Stimulated activated CD8-positive, alpha-beta memory T cell treated with anti-CD3 and anti-CD28 coated beads, Interleukin-7, amount 100 ng/mL, for 4 hours (primary cell): ENCODE data around the gene NPIPA5.
"Not testable (repeated sequence)": the region's sequence is repeated elsewhere in the genome, so short reads cannot be mapped to it uniquely, and the experiment has no call there.

ENCODE experiments used
- DNase-seq, 2 donors: peaks; one replicate each; pipeline ENCODE4 v3.0.0-alpha.2; 2020; ENCODE audit warnings: low read depth in 2 of 2

Gene NPIPA5

DNA sequence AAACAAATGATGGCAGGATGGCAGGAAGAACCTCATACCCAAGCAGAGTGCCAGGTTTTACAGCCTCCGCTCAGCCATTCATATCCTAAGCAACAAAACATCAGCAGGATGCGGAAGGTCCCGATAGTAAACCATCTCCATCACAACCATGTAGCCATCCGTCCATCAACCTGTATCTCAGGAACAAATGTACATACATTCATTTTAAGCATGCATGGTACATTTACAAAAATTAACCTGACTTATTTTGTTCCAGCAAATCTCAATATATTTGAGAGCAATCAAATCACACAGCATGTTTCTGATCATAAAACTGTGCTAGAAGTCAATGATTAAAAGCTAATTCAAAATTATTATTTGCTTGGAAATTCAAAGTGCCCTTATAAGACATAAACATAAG is at the start of gene NPIPA5:
Gene NPIPA5, minus strand, starts transcription at position 101 of the 400 bp plus-strand sequence. Its CDS starts 0 bp downstream, at position 101.
- not testable (repeated sequence) for DNase-seq

DNA sequence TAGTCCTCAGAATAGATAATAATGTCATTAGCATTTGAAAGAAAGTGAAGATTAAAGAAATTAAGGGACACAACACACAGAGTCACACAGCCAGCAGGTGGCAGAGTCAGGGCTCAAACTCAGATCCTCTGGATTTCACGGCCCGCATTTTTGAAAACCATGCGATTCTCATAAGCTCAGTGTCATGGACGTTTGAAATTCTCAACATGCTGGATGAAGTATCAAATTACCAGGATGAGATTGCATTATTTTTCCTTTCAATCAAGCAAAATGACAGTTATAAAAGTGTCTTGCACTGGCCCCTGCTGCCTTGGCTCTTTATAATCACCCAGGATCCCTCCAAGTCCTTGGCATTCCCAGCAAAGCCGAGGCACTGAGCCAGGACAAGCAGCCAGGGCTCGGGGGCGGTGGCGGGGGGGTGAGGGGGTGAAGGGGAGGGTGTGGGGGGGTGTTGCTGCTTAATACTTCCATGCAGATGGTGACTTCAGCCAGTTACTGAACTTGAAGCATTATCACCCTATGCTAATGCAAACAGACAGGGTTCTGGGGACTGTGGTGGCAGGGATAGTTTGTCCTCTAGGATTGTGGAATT is 49.6 kb upstream of the NPIPA5 start:
- peak; percentile 27 to 38 for DNase-seq

DNA sequence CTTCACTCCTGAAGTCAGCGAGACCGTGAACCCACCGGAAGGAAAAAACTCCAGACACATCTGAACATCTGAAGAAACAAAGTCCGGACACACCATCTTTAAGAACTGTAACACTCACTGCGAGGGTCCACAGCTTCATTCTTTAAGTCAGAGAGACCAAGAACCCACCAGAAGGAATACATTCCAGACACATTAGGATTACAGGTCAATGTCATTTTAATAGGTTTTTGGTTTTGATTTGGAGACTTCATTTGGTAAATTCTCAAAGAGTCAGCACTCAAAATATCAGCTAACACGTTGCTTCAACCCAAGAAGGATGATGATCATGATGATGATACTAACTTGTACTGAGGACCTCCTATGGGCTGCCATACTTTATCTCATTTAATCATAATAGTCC is 48.7 kb upstream of the NPIPA5 start:
- no peak for DNase-seq

DNA sequence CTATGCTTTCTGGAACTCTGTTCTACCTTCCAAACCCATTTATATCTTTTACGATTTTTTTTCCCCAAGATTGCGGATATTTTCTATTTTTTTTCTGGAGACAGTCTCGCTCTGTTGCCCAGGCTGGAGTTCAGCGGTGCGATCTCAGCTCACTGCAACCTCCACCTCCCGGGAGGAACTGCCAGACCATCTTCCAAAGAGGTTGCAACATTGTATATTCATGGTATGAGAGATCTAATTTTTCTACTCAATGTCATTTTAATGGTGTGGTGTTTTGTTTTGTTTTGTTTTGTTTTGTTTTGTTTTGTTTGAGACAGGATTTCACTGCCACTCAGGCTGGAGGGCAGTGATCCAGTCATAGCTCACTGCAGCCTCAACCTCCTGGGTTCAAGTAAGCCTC is 47.8 kb upstream of the NPIPA5 start:
- DNase-seq: no peak

DNA sequence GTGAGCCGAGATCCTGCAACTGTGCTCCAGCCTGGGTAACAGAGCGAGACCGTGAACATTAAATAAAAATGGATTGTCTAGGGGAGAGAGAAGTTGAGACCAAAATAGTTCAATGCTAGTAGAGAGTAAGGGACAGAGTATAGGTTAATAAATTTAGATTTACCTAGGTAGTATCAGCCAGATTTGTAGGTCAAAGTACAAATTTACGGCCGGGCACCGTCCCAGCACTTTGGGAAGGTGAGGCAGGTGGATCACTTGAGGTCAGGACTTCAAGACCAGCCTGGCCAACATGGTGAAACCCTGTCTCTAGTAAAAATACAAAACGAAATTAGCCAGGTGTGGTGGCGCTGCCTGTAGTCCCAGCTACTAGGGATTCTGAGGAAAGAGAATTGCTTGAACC is 44.1 kb upstream of the NPIPA5 start:
- no peak for DNase-seq

DNA sequence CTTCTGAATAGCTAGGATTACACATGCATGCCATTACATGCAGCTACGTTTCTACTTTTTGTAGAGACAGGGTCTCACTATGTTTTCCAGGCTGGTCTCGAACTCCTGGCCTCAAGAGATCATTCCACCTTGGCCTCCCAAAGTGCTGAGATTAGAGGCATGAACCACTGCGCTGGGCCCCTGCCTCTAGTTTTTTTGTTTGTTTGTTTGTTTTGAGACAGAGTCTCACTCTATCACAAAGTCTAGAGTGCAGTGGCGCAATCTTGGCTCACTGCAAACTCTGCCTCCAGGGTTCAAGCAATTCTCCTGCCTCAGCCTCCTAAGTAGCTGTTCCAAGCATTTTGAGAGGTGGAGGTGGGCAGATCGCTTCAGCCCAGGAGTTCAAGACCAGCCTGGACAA is 43.6 kb upstream of the NPIPA5 start:
- not testable (repeated sequence) for DNase-seq

DNA sequence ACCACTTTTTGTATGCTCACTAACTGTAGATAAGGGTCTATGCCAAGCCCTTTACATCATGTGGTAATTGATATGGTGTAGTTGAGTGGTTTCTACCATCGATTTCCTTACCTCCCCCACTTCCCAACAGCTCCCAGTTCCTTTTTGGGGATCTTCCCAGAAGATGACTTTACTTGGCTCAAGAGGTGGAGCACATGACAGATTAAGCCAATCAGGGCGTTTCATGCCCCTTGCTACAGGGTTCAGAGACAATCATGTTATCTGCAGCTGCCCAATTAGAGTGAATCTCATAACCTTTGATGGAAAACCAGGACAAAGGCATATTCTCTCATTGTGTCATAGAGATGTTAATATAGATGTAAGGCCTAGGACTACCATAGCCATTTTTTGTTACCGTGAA is 40.1 kb upstream of the NPIPA5 start:
- DNase-seq: no peak

DNA sequence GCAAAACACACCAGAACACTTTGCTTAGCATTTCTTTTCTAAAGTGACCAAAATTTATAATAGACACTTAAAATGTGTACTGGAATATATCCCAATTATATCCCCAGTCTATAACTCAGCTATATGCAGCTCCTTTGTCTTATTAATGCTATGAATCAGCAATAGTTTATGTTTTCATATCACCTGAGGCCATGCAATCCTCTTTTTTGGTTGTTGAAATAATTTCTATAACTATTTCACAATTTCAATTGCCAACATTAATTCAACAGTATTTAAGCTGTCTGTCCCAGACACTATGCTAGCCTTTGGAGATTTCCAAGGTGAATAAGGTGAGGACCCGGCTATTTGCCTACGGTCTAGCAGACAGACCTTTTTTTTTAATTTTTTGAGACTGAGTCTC is 39.1 kb upstream of the NPIPA5 start:
- no peak for DNase-seq

DNA sequence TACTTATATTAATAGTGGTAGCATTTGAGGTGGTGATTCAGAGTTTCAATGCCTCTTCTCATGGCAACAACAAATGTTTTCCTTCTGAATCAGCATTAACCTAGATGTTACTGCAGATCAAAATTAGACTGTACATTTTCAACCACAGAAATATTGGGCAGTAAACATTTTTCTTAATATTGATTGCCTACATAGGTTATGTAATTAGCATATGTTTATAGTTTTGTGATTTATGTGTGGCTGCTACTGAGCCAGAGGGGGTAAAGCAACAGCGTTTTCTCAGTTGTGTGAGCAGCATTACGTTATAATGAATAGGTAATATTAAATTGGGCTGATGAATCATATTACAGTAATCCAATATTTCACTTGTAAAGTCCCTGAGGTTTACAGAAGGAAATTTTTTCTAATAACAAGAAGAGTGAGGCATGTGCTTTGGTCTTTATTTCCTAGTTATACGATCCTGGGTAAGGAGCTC is 37.5 kb upstream of the NPIPA5 start:
- DNase-seq: no peak

DNA sequence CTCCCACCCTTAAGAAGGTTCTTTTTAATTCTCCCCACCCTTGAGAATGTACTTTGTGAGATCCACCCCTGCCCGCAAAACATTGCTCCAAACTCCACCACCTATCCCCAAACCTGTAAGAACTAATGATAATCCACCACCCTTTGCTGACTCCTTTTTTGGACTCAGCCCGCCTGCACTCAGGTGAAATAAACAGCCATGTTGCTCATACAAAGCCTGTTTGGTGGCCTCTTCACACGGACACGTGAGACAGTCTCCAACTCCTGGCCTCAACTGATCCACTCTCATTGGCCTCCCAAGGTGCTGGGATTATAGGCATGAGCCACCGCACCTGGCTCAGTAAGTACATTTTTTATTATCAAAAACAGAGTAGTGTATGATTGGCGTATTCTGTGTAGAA is 31.4 kb upstream of the NPIPA5 start:
- not testable (repeated sequence) for DNase-seq

DNA sequence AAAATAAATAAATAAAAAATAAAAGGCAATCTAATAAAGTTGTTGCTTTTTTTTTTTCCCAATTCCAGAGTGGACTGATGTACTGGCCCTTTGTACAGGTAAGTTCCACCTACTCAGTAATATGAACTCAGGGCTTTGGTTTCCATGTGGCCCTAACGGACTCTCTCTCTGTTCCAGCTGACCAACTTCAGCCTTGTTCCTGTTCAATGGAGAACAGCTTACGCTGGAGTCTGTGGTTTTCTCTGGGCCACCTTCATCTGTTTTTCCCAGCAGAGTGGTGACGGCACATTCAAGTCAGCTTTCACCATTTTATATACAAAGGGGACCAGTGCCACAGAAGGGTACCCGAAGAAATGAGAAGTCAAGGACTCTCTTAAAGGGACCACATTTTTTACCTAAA is 29.7 kb upstream of the NPIPA5 start:
- not testable (repeated sequence) for DNase-seq

DNA sequence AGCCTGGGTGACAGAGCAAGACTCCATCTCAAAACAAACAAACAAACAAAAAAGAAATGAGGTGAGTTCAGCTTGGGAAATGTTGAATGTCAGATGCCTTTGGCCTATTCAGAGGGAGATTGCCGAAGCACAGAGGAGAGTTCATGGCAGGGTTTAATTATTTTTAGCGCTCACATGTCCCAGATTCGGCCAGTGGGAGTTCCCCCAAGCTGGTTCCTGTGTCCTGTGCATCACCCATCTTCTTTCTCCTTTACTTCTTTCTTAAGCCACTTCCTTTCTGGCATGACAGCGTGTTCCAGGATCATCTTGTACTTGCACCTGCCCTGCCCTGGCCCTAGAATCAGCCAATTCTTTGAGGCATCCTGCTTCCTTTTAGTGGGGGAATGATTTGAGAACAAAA is 26.7 kb upstream of the NPIPA5 start:
- no peak for DNase-seq

DNA sequence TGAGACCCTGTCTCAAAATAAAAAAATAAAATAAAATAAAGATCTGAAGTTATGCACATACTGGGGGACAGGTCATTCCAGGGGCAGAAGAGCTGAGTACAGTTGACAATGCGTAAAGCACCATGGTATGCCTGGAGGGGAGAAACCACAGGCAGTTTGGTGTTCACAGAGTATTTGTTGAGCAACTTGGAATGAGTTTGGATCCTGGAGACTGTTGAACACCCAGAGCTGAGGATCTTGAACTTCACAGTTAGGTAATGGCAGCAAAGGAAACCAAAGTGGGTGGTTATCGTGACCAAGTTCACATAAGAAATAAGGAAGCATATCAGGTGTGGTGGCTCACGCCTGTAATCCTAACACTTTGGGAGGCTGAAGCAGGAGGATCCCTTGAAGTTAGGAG is 26.0 kb upstream of the NPIPA5 start:
- DNase-seq: not testable (repeated sequence)

DNA sequence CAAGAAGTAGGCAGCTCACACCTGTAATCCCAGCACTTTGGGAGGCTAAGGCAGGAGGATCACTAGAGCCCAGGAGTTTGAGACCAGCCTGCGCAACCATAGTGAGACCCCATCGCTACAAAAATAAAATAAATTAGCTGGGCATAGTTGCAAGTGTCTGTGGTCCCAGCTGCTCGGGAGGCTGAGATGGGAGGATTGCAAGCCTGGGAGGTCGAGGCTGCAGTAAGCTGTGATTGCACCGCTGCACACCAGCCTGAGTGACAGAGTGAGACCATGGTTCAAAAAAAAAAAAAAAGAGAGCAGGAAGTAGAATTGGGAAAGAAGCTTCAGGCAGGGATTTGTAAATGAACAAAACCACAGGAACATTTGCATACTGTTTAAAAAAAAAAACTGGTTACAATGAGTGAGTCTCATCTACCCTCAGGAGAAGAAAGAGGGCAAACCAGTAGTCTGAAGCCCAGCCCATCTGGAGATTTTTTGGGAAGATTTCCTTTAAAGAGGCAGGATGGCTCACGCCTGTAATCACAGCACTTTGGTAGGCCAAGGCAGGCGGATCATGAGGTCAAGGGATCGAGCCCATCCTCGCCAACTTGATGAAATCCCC is 25.4 kb upstream of the NPIPA5 start:
- DNase-seq: no peak

DNA sequence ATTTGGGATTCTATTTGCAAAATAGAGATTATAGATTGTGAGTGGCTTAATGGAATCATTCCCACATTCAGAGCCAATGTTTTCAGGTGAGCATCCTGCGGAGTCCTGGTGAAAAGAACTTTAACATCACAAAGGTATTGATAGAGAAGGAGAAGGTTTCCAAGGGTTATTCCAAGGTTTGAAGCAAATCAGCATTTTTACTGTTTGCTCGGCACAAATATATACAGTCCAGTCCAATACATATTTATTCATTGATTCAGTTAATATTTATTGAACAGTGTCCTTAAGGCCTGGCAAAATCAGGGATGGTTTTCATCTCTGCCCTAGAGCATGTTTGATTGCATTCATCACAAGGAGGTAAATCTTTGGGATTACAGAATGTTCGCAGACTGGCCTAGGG is 23.9 kb upstream of the NPIPA5 start:
- DNase-seq: no peak

DNA sequence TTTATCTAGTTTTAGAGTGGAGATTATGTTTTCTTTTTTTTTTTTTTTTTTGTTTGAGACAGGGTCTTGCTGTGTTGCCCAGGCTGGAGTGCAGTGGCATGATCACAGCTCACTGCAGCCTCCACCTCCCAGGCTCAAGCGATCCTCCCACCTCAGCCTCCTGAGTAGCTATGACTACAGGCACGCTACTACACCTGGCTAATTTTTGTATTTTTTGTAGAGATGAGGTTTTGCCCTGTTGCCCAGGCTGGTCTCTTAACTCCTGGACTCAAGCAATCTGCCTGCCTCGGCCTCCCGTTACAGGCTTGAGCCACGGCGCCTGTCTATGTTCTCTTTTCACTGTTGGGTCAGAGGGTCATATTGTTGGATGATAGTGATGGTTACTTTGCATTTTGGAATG is 22.2 kb upstream of the NPIPA5 start:
- not testable (repeated sequence) for DNase-seq

DNA sequence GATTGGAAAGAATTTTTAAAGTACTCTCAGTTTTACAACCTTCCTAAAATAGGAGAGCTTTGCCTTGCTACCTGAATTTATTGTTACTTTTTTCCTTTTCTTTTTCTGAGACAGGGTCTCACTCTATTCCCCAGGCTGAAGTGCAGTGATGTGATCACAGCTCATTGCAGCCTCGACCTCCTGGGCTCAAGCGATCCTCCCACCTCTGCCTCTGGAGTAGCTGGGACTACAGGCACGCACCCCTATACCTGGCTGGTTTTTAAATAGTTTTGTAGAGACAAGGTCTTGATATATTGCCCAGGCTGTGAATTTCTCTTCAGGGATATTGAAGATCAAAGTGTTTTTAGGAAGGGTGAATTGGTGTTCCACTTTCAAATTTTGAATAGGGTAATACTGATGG is 21.2 kb upstream of the NPIPA5 start:
- DNase-seq: no peak

DNA sequence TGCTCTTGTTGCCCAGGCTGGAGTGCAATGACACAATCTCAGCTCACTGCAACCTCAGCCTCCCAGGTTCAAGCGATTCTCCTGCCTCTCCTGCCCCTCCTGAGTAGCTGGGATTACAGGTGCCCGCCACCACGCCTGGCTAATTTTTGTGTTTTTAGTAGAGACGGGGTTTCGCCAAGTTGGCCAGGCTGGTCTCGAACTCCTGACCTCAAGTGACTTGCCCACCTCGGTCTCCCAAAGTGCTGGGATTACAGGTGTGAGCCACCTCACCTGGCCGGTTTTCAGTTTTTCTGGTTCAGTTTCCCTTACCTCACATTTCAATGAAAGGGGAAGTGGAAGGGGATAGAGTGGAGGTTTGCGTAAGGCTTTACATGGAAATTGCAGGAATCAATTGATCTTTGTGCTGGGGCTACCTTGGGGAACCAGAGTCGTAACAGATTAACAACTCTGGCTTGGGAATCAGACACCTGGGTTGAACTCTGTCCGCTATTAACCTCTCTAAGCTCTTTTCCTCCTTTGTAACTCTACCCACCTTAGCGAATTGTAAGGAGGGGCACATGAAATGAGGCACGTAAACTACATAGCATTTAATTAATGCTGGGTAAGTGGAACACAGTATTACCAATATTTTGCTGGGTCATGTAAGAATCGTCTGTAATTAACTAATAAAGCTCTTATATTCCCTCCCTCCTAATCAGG is 20.7 kb upstream of the NPIPA5 start:
- DNase-seq: no peak

DNA sequence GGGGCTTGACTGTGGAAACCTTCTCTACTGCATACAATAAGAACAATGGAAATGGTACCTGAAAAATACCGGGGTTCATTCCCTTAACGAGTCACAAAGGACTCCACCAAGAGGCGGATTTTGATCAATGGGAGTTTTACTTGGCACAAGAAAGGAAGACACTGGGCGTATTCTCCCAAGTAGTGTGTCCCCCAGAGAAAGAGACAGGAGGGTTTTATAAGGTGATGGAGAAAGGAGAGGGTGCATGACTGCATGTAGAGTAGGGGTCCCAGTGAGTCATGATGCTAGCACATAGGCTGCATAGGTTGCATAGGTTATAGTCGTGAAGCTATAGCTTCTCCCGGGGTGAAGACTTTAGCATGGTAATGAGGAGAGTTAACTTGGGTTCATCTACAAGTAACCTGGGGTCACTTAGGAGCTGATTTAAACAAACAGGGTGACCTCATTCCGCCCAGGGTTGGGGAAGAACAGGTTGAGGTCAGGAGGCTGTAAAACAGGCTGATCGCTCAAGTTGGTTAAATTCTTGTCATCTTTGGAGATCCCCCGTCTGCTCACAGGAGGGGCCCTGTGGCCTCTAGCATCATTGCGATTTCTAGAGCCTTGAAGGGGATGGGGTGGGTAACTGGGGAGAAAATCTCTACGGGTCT is 19.0 kb upstream of the NPIPA5 start:
- DNase-seq: no peak

DNA sequence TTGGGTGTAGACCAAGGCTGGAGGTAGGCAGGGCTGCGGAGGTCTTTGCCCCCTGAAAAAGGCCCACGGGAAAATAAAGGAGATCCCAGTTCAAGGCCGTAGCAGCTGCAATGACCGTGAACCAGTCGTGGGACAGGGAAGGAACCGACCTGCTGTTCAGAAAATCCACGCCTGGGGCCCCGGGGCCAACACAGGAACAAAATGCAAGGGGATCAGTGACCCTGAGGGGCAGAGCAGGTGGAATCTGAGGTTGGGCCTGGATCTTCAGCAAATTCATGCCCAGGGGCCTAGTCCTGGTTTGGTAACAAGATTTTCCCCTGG is 18.4 kb upstream of the NPIPA5 start:
- not testable (repeated sequence) for DNase-seq

DNA sequence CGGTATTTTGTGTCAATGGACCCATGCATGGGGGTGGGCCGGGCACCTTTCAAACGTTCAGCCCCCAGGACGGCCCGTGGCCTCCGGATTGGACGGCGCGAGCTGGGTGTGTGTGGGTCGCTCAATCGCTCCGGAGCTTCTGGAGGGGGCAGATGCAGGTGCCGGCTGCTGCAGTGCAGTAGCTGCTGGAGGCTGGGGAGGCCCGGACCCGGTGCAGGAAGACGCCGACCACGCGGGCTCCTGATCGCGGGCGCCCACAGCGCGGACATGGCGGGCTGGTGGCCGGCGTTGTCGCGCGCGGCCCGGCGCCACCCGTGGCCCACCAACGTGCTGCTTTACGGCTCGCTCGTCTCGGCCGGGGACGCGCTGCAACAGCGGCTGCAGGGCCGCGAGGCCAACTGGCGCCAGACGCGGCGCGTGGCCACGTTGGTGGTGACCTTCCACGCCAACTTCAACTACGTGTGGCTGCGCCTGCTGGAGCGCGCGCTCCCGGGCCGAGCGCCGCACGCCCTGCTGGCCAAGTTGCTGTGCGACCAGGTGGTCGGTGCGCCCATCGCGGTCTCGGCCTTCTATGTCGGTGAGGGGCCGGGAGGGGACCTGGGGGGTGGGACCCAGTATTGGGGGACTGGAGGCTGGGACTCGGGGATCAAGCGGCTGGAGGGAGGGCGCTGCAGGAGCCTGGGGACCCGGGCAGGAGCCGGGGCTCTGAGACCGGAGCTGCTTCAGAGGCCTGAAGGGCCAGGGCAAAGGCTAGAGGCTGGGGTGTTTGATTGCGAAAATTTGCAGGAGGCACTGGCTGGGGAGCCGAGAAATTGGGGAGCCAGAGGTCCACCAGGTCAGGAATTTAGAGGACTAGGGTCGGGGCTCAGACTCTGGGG is 17.8 kb upstream of the NPIPA5 start, which contains the start of gene MPV17L:
Gene MPV17L, plus strand, starts transcription at position 124 of the 878 bp plus-strand sequence. Its CDS starts 144 bp downstream, at position 268.
- not testable (repeated sequence) for DNase-seq

DNA sequence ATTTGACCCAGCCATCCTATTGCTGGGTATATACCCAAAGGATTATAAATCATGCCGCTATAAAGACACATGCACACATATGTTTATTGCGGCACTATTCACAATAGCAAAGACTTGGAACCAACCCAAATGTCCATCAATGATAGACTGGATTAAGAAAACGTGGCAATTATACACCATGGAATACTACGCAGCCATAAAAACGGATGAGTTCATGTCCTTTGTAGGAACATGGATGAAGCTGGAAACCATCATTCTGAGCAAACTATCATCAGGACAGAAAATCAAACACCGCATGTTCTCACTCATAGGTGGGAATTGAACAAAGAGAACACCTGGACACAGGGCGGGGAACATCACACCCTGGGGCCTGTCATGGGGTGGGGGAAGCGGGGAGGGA is 14.9 kb upstream of the NPIPA5 start:
- DNase-seq: not testable (repeated sequence)
